ENCODE measurements around the gene HIRIP3. TPM values are rescaled to one million over a fixed set of nuclear protein-coding genes. Genes with fewer than 3 reads are reported as not detected.
"Not testable (repeated sequence)": the region's sequence is repeated elsewhere in the genome, so short reads cannot be mapped to it uniquely, and the experiment has no call there.

The HIRIP3 gene
- total RNA-seq, 1 donor from 2014 or later = 11.1 TPM

- peak; percentile 98 for ATAC-seq
- peak; percentile 99 for DNase-seq (ENCODE audit: low spot score)
- intact Hi-C loops (cut with DNase I) = no loop called here
Measured at GRCh38 chr16:29973384-29974246, 21.8 kb downstream of the HIRIP3 start, which contains the start of gene TAOK2. Gene TAOK2, plus strand, starts transcription at chr16:29973868. Its CDS starts 3,905 bp downstream, at chr16:29977773.

- ATAC-seq (no peak), DNase-seq (ENCODE audit: low spot score) (no peak)
- intact Hi-C loops (cut with DNase I) = no loop called here
Measured at GRCh38 chr16:29972992-29973383, 22.4 kb downstream of the HIRIP3 start.

- DNase-seq (ENCODE audit: low spot score) (no peak), ATAC-seq (no peak)
- intact Hi-C loops (cut with DNase I) = no loop called here
Measured at GRCh38 chr16:29972500-29972899, 22.9 kb downstream of the HIRIP3 start.

- intact Hi-C loops (cut with DNase I) = no loop called here
- DNase-seq (ENCODE audit: low spot score) (no peak), ATAC-seq (no peak)
Measured at GRCh38 chr16:29971304-29971703, 24.1 kb downstream of the HIRIP3 start.

GRCh38 chr16:29968205-29968604, 27.2 kb downstream of the HIRIP3 start:
- DNase-seq (ENCODE audit: low spot score) (no peak), ATAC-seq (no peak)
- intact Hi-C loops (cut with DNase I) = no loop called here

- DNase-seq (ENCODE audit: low spot score) (no peak), ATAC-seq (peak; percentile 11)
- intact Hi-C loops (cut with DNase I) = no loop called here
Measured at GRCh38 chr16:29963021-29963743, 32.2 kb downstream of the HIRIP3 start.

GRCh38 chr16:29962344-29962994, 32.9 kb downstream of the HIRIP3 start:
- peak; percentile 77 for ATAC-seq
- DNase-seq (ENCODE audit: low spot score) = no peak
- intact Hi-C loops (cut with DNase I) = no loop called here

GRCh38 chr16:29961479-29962343, 33.7 kb downstream of the HIRIP3 start, which contains the start of gene TMEM219:
Gene TMEM219, plus strand, starts transcription at chr16:29962079. Its CDS starts 1,065 bp downstream, at chr16:29963144.
- intact Hi-C loops (cut with DNase I) = no loop called here
- ATAC-seq (peak; percentile 95), DNase-seq (ENCODE audit: low spot score) (peak; percentile 93)

GRCh38 chr16:29961127-29961478, 34.3 kb downstream of the HIRIP3 start:
- no peak for DNase-seq (ENCODE audit: low spot score)
- intact Hi-C loops (cut with DNase I) = no loop called here
- peak; percentile 2 for ATAC-seq

- intact Hi-C loops (cut with DNase I); ATAC-seq; DNase-seq (ENCODE audit: low spot score): not testable (repeated sequence)
Measured at GRCh38 chr16:29959821-29960220, 35.6 kb downstream of the HIRIP3 start.

- intact Hi-C loops (cut with DNase I) = no loop called here
- no peak for DNase-seq (ENCODE audit: low spot score)
Measured at GRCh38 chr16:29959293-29959692, 36.1 kb downstream of the HIRIP3 start.

GRCh38 chr16:29958756-29959155, 36.7 kb downstream of the HIRIP3 start:
- no peak for DNase-seq (ENCODE audit: low spot score)
- intact Hi-C loops (cut with DNase I) = no loop called here
- no peak for ATAC-seq

More at GRCh38 chr16:29959293-29959692, 36.1 kb downstream of the HIRIP3 start:
- ATAC-seq = no peak

GRCh38 chr16:29951625-29952365, 43.6 kb downstream of the HIRIP3 start:
- DNase-seq (ENCODE audit: low spot score) = no peak
- ATAC-seq = no peak
- intact Hi-C loops (cut with DNase I) = no loop called here

GRCh38 chr16:29950806-29951461, 44.5 kb downstream of the HIRIP3 start:
- no peak for DNase-seq (ENCODE audit: low spot score)
- intact Hi-C loops (cut with DNase I) = no loop called here
- no peak for ATAC-seq

GRCh38 chr16:29947897-29948296, 47.5 kb downstream of the HIRIP3 start:
- ATAC-seq = no peak
- intact Hi-C loops (cut with DNase I) = no loop called here
- no peak for DNase-seq (ENCODE audit: low spot score)

GRCh38 chr16:29943846-29944799, 51.3 kb downstream of the HIRIP3 start:
- DNase-seq (ENCODE audit: low spot score) (no peak), ATAC-seq (peak; percentile 50)
- intact Hi-C loops (cut with DNase I) = no loop called here

Data from sciatic nerve (tissue), 2 donors.